RKO (cell line): Measurements from ENCODE around the gene TLL2.

ENCODE experiments used
- DNase-seq: peaks from one replicate; pipeline ENCODE4 v3.0.0-alpha.2; 2016; ENCODE audit warnings: low spot score

Gene TLL2

DNA sequence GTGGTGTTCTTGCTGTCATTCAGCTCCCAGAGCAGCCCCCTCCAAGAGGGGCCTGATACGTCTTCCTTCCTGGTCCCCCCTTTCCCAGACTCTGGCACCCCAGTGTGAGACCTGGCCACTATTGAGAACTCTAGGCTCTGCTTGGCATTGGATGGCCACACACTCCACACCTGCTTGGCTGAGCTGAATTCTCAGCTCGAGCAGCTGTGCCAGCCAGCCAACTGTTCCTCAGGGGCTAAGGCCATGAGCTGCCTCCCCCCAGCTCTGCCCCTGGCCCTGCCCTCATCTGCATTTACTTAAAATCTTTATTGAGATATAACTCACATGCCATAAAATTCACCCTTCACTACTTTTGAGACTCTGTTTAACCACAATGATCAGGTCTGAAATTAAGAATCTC lies 6.7 kb downstream of the TLL2 start:
- no peak for DNase-seq

DNA sequence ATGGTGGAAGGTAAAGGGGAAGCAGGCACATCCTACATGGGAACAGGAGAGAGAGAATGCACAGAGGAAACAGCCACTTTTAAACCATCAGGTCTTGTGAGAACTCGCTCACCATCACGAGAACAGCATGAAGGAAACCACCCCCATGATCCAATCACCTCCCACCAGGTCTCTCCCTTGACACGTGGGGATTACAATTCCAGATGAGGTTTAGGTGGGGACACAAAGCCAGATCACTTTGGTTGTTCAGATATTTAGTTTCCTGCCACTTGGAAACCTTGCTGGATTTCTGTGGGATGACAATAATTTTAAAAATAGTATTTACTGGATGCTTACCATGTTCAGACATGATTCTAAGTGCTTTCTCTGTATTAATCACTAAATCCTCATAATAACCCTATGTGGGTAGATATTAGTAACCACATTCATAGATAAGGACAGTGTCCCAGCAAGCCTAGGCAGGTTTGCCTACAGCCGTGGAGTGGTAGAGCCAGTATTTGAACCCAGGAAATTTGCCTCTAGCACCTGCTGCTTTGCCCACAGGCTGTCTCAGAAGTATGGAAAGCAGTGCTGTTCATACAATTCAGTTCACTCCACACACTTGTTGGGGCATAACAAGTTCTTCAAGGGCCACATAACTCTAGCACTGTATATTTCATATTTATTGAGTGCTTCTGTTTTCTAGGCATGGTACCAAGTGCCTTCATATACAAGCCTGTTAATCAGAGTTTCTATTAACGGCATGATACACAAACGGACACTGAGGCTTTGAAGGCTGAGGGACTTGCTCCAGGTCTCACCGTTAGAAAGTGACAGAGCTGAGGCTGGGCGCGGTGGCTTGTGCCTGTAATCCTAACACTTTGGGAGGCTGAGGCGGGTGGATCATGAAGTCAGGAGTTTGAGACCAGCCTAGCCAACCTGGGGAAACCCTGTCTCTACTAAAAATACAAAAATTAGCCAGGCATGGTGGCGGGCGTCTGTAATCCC lies 8.3 kb downstream of the TLL2 start:
- DNase-seq, result no peak

DNA sequence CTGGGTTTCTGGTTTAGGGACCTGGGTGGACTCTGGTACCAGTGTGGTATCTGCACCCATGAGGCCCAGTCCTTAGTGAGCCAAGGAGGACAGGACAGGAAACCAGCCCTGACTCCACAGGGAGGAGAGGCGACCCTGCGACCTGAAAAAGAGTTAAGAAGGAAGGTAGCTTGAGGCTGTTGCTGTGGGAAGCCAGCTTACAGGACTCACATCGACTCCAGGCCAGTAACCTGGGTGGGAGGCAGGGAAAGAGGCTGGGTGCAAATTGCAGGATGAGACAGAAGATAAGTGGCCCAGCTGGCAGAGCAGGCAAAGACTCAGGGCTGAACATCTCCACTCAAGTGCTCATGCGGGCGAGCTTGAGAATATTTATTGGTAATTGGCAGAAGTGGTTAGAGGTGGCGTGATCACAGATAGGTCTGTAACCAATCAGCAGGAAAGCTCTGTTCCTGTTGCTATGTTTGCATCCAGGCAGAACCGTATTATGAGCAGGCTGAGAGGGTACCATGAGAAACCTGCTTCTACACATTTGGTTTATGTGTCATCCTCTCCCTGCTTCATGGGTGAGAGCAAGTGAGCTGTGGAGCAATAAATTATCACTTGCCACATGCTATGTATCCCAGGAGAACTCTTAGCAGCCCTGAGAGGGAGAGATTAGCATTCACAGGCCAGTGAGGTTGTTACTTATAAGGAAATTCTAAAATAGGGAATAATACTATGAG lies 11.0 kb downstream of the TLL2 start:
- DNase-seq, result no peak

DNA sequence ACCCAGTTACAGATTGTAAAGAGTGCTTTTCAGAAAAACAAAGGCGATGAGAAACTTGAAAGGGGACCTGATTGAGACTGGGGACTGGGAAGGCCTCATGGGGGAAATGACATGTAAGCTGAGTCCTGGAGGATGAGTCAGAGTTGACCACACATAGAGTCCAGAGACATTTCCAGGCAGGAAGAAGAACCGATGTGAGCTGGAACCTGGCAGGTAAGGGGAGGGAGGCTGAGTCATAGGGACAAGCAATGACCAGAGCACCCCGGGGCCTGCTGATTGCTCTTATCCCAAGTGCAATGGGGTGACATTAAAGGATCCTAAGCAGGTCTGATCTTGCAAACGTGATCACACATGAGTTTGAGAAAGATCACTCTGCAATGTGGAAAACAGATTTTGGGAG lies 11.7 kb downstream of the TLL2 start:
- DNase-seq, result no peak

DNA sequence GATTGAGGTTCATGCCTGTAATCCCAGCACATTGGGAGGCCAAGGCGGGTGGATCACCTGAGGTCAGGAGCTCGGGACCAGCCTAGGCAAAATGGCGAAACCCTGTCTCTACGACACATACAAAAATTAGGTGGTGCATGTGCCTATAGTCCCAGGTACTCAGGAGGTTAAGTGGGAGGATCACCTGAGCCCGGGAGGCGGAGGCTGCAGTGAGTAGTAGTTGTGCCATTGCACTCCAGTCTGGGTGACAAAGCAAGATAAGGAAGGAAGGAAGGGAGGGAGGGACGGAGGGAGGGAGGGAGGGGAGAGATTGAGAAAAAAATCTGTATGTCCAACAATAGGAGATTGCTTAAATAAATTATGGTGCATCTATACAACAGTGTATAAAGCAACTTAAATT lies 13.2 kb downstream of the TLL2 start:
- no peak for DNase-seq

DNA sequence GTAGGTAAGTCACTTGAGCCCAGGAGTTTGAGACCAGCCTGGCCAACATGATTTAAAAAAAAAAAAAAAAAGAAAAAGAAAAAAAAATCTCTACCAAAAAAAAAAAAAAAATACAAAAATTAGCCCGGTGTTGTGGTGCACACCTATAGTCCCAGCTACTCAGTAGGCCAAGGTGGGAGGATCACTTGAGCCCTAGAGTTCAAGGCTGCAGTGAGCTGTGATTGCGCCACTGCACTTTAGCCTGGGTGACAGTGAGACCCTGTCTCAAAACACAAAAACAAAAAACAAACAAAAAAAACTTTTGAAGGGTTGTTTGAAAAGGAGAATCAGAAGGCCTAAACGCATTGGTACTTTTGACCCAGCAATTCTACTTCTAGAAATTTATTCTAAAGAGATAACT lies 13.7 kb downstream of the TLL2 start:
- DNase-seq, result no peak

DNA sequence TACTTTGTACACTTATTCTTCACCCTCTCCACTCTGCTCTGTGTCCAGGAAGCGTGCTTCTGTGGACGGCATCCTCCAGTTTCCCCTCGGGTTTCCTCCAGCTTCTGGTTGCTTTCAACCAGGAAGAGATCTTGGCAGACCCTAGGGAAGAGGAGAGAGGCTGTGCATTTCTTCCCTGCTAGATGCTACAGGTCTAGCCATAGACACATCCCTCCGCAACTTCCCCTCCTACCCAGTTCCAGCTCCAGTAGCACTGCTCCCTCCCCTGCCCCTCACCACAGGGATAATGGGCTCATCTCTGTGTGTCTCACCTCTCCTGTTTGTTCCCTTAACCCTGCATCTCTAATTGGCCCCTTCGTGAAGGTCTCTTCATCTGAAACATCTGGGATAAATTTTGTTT lies 16.3 kb downstream of the TLL2 start:
- DNase-seq, result no peak

DNA sequence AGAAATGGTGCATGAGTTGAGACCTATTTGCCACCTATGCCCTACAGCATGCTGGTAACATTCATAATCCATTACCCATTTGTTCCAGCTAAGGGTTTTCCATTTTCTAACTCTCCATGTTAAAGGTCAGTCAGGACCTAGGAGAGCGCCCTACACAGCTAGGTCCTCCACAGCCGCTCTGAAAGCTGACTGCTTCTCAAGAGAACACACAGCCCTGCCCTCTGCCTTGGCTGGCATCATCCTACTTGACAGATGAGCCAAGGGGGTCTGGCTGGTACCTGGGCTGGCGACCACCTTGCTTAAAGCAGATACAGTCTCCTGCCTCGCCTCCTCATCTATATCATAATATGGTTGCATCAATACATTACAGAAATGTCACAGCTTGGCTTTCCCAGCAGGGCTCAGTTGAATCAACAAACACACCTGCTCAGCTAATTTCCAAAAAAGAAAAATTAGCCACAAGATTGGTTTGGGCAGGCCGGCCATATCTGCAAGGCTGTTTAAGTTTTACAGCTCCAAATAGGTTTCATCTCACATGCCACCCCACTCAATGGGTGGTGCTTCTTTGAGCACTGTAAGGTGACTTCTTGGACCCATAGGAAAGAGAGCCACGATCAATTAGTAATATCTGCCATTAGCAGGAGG lies 17.3 kb downstream of the TLL2 start:
- DNase-seq, result peak; percentile 22

DNA sequence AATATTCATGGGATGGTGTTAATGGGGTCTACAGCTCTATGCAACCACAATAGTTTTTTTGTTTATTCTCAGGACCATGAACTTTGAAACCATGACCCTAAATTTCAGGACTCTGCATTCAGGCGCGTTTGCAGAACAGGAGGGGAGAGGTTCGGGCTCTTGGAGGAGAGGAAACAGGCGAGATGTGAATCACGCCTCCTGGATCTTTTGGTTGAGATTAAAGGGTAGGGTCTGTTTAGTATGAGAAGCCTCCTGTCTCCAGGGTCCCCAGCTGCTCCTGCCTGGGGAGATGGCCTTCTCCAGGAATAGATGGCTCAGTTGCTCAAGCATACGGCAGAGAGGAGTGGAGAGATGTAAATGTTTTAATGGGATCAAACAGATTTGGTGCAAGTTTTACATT lies 18.2 kb downstream of the TLL2 start:
- no peak for DNase-seq

DNA sequence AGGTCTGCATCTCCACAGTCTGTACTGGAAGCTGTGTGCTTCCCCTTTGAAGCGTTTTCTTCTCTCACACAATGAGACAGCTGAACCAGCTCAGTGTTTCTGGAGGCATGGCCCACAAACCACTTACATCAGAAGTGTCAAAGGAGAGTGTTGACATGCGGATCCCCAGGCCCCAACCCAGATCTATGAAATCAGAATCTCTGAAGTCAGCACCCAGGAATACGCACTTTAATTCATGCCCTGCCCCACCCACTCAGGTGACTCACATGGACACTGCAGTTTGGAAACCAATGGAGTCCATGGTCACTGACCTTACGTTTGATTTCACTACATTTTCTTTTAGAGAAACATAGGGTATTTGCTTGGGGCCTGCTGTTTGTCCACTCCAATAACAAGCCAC lies 19.0 kb downstream of the TLL2 start:
- DNase-seq, result no peak

DNA sequence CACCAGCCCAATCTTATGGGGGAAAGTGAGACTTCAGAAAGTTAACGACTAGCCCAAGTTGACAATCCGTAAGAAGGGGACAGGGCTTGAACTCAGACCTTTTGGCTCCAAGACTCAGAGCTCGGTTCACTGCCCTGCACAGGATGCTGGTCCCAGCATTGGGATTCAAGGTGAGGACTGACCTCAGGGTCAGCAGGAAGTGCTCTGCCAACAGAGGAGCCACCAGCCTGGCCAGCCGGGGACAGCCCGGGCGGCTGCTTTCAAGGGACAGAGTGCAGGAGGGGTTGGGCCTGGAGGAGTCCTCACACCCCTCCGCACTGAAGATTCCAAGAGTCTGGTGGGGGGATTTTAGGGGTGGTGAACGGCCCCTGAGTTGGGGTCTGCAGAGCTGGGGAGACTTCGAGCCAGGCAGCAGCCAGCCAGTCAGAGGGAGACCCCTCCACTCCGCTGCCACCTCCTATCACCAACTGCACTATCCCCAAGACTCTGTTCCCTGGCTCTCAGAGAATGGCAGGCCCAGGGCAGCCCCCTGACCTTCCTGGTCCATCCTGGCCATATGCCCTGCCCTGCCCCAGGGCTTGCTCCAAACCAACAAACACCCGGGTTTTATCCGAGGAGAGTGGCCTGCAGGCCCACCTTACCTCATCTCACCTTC lies 19.7 kb downstream of the TLL2 start:
- DNase-seq, result no peak

DNA sequence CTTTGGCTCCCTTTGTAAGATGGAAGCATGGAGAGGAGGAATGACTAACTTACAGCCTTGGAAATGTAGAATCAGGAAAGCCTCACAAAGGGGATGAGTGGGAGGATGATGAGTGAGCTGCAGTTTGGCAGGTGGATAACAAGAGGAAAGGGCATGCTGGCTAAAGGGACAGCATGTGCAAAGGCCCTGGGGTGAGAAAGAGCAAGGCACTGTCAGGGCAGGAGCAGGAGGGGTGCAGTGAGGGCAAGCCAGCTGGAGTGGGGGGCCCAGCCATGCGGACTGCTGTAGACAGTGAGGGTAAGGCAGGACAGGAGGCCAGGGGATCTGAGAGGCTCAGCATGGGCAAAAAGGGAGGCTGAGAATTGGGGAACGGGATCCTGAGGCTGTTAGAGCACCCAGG lies 20.5 kb downstream of the TLL2 start:
- DNase-seq, result no peak

DNA sequence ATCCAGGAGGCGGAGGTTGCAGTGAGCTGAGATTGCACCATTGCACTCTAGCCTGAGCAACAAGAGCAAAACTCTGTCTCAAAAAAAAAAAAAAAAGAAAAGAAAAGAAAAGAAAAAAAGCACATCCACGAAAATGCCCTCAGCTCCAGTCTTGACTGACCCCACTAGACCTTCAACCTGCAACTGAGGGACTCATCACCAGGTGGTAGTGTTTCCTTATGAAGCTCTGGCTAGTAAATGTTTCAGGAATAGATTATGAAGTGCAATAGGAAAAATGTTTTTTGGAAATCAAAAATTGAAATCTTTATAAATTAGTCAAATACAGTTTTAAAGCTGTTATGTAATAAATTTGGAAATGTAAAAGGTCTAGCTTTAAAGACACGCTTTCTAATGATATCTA lies 22.4 kb downstream of the TLL2 start:
- DNase-seq, result no peak

DNA sequence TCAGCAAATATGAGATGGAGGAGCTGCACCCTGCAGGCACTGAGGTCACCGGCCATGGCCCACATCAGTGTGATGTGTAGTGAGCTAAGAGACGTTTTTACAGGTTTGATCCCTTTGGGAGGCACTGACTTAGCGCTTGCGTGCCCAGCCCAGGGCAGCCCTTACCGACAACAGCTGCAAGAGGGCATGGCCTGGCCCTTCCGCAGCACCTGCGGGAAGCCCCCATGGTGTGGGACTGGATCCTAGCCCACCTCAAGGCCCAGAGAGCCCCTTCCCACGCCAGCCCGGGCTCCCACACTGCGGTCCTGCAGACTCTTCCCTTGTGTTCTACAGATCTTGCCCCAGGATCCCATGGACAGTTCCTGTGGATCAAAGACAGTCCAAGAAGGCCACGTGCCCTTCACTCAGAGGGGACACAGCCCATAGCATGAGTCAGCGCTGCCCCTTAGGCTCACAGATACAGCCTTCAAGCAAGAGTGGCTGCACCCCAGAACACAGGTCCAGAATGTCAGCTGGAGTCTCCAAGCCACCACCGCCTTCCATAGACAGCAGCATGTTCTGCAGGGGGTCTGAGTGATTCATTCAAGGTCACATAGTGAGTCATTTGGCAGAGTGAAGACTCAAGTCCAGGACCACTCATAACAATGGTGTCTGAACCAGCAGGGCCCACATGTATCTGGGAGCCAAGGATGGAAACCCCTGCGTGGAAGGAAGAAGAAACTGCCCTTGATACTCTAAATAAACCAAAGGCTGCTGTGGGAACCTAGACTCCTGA lies 25.4 kb downstream of the TLL2 start:
- no peak for DNase-seq

DNA sequence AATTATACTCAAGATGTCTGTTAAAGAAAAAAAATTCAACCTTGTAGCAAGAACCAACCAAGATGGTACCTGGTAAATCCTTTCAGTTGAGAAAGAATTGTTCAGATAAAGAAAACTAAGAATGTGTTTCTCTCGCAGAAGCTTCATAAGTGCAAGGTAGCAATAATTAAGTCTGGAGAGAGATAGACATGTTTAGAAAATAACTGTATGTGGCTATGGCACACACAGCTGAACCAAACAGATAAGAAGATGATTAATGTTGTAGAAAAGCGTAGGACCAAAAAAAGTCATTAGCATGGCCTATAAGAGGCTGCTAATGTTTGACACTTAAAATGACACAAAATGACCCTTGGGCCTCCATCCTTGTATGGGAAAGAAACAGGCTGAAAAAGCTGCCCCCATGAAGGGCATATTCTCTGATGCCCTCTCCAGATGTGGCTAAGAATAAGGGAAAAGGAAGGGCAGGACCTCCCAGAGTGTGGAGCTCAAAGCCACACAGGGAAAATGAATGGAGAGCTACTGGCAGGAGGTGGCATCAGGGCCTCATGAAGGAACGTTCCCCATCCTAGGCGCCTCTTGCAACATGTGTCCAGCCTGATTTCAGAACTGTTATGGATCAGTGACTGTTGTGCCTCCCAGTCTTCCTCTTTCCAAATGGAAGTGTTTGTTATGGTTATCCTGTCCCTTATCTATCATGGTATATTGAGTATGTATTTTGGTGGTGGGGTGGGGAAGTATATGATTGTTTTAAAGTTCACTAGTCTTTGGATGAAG lies 30.7 kb downstream of the TLL2 start:
- no peak for DNase-seq

DNA sequence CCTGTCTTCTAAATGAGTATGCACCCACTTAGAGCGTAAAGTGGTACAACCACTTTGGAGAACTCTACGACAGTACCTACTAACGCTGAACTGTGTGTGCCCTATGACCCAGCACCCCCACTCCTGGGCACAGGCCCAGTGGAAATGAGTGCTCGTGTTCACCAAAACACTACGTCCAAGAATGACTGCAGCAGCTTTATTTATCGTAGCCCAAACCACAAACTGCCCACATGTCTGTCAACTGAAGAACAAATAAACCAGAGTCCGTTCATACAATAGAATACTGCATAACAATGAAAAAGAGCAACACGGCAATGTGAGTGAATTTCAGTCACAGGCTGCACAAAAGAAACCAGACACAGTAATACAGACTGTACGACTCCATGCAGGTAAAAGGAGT lies 35.4 kb downstream of the TLL2 start:
- no peak for DNase-seq

DNA sequence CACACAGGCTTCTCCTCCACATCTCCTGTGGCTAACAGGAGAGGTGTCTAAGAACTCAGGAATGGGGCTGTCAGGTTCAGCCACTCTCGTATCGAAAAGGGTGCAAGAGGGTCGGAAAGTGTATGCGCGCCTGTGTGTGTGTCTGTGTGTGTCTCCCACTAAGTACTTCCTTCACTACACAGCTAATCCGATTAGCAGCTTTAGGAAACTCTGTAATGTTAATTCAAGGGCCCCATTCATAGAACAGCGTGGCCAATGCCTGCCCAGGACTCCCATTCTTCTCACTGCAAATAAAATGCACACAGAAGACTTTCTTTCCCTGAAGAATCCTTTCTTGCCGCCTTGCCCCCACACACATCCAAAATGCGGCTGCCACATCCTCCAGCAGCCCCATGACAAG lies 39.9 kb downstream of the TLL2 start:
- DNase-seq, result no peak

DNA sequence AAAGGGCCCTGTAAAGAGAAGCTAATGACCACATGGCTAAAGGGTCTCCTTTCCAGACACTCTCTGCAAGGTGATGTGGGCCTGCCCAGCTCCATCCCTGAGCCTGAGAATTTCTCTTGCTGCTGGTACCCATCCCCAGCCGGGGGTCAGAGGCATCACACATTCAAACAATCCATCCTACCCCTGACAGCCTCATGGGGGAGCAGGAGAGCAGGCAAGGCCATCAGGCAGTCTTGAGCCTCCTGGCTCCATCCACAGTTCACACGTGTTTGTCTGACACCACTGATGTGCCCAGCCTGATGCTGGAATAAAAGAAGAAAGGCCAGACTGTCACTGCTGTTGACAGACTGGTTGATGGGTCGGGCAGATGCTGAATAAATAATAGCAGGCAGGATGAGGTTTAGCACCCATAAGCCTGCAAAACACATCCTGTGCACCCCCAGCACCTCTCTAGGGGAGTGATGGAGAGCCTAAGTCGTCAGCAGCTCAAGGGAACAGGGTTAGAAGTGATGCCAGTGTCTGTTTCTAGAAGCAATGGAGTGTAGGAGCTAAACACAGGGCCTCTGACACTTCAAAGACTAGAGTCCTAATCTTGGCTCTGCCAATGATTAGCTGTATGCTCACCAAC lies 43.5 kb downstream of the TLL2 start:
- DNase-seq, result peak; percentile 52

DNA sequence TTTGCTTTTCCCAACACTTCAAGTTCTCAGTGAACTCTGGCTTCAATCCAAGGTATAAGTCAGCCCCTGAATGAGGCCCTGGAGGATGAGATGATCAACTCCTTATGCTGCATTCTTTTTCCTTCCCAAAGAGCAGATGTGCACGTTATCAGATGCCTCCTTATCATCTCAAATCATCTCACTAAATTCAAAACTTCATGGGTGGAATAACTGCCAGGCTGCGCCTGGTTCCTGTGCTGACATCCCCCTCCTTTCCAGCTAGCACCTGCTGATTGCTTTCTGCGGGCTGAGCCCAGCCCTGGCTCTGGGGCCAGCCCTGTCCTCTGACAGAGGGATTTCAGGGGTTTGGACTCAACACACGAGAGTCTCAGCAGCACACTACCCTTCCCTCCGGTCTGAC lies 44.9 kb downstream of the TLL2 start:
- no peak for DNase-seq

DNA sequence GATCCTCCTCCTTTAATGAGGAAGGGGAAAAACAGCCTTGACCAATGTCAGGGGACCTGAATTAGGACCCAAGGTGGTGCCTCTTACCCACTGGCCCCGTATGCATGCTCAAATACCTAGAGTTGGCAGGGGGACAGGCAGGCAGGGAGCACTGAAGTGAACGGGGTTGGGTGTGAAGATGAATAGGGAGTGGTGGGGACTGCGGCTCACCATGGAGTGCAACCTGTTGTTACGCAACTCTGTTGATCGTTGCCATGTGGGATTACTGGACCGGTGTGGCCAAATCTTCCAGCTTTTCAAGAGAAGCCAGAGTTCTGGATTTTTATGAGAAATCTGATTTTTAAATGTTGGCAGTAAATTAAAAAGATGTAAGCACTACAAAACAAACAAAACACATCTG lies 48.1 kb downstream of the TLL2 start:
- DNase-seq, result no peak
